ENCODE results near the gene CCDC13. TPM values are rescaled to one million over a fixed set of nuclear protein-coding genes. Genes with fewer than 3 reads are reported as not detected.
A peak's percentile ranks its signal among the peaks of the same experiment; 100 is the strongest.

Gene CCDC13
- total and polyA plus RNA-seq, 4 donors, result 1.2 to 3.1 (median 1.9) TPM

DNA sequence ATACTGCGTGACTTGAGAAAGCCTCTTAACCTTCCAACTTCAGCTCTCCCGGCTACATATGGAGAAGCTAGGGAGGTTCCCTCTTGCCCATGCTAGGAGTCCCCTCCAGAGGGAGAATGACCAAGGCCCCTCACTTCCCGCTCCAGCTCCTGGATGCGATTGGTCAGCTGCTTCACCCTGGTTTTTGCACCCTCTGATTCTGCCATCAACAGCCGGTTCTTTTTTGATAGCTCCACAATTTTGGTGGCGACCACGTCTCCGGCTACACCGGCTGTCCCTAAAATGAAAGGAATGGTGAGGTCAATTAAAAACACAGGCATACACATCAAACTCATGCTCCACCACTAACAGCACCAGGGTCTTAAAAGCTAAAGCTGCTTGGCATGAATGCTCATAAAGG is 20.6 kb downstream of the CCDC13 start:
- Histone ChIP-seq H3K4me1 (ENCODE audit: control insufficient read depth in 1 of 2, insufficient read depth in 2 of 2, low read length in 2 of 2) (no peaks in the 10 kb centered on the region), H3K9me3 (ENCODE audit: control insufficient read depth, low read length) (no peaks in the 10 kb centered on the region), H3K27ac (ENCODE audit: low read depth in 1 of 2, low read length in 2 of 2) (no peak overlapping the region), H3K36me3 (ENCODE audit: control insufficient read depth in 1 of 2, insufficient read depth in 2 of 2, low read length in 1 of 2) (no peaks in the 10 kb centered on the region), H3K27me3 (ENCODE audit: control insufficient read depth in 1 of 2, insufficient read depth in 2 of 2, low read length in 1 of 2) (no peaks in the 10 kb centered on the region), H3K4me3 (ENCODE audit: low read length in 2 of 2) (no peak overlapping the region)
- ATAC-seq (ENCODE audit: low FRiP score) (no peak), DNase-seq (no peak)
- 96 to 98% methylated on average over 9 of the region's 9 CpGs for WGBS, 2 donors
- intact Hi-C loops (cut with DNase I), result loop anchor here in 1 of 2 donors (5.0 kb wide), 1 partner anchor 250 kb away; the partner anchor contains the start of gene VIPR1

DNA sequence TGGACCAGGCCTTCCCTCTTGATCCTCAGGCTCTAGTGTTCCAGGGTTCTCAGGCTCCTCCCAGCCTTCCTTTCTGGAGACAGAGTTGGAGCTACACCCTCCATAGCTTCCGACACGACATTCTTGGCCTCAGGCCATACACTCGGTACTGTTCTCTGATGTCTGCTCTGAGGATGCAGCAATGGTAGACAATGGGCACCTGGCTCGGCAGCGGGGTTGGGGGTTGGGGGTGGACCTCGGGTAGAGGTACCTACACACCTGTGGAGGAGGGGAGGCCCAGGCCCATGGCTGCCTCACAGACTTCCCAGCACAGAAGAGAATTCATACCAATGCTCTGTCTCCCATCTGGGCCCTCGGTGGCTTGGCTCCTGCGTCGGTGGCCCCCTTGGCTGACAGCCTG is 21.4 kb downstream of the CCDC13 start:
- ATAC-seq (ENCODE audit: low FRiP score), result no peak
- intact Hi-C loops (cut with DNase I), result loop anchor here in 1 of 2 donors (5.0 kb wide), 1 partner anchor 249 kb away; the partner anchor contains the start of gene VIPR1
- H3K9me3 ChIP-seq (ENCODE audit: control insufficient read depth, low read length), result no peaks in the 10 kb centered on the region
- no peak overlapping the region for H3K27ac ChIP-seq (ENCODE audit: low read depth in 1 of 2, low read length in 2 of 2)
- H3K36me3 ChIP-seq (ENCODE audit: control insufficient read depth in 1 of 2, insufficient read depth in 2 of 2, low read length in 1 of 2), result no peaks in the 10 kb centered on the region
- no peak for DNase-seq
- H3K27me3 ChIP-seq (ENCODE audit: control insufficient read depth in 1 of 2, insufficient read depth in 2 of 2, low read length in 1 of 2), result no peaks in the 10 kb centered on the region
- peaks cover 0 to 3% of the 10 kb centered on the region in 2 donors for H3K4me1 ChIP-seq (ENCODE audit: control insufficient read depth in 1 of 2, insufficient read depth in 2 of 2, low read length in 2 of 2)
- WGBS, 2 donors, result 28 to 34% methylated on average over 9 of the region's 9 CpGs
- H3K4me3 ChIP-seq (ENCODE audit: low read length in 2 of 2), result no peak overlapping the region

DNA sequence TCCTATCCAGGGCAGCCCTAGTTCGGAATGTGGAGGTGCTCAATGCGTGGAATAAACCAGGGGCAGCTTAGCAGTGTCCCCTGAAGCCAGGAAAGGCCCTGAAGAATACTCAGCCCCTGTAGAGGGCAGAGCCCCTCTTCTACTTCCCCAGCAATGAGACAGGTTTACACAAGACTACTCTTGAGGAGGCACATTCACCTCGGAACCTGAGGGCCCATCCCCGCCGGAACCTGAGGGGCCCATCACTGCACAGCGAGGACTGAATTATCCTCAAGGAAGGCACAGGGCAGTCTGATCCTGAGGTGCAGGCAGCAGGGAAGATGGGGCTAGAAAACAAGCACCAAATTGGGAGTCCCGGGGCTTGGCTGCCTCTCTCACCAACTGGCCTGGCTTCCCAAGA is 22.2 kb downstream of the CCDC13 start:
- ATAC-seq (ENCODE audit: low FRiP score) (no peak), DNase-seq (peak in 1 of 2 donors; percentile 61)
- Histone ChIP-seq H3K9me3 (ENCODE audit: control insufficient read depth, low read length) (no peaks in the 10 kb centered on the region), H3K27ac (ENCODE audit: low read depth in 1 of 2, low read length in 2 of 2) (no peak overlapping the region), H3K4me3 (ENCODE audit: low read length in 2 of 2) (no peak overlapping the region), H3K36me3 (ENCODE audit: control insufficient read depth in 1 of 2, insufficient read depth in 2 of 2, low read length in 1 of 2) (no peaks in the 10 kb centered on the region), H3K4me1 (ENCODE audit: control insufficient read depth in 1 of 2, insufficient read depth in 2 of 2, low read length in 2 of 2) (peaks cover 4 to 8% of the 10 kb centered on the region in 2 donors), H3K27me3 (ENCODE audit: control insufficient read depth in 1 of 2, insufficient read depth in 2 of 2, low read length in 1 of 2) (no peaks in the 10 kb centered on the region)
- 94 to 96% methylated on average over 7 of the region's 7 CpGs for WGBS, 2 donors
- intact Hi-C loops (cut with DNase I), result loop anchor here in 1 of 2 donors (5.0 kb wide), 1 partner anchor 249 kb away; the partner anchor contains the start of gene VIPR1

DNA sequence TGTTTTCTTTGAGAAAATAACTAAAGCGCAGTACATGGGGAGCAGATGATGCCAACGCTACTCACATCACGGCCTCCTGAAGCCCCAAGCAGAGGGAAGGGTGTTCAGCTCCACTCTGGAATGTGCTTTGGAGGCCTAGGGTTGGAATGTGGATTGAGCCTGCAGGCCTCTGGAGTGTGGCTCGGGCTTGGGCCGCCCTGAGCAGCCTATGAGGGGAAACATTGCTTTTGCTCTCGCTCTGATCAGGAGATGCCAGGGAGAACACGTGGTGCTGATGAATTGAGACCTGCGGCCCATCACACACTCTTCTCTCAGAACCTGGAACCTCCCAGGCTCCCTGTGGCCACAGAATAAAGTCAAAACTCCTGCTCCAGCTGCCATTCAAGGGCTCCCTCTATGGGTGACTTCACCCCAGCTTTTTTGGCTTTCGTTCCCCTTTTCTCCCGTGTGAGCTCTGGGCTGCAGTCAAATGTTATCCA is 23.3 kb downstream of the CCDC13 start:
- no peak overlapping the region for H3K4me3 ChIP-seq (ENCODE audit: low read length in 2 of 2)
- 31% methylated on average over 10 of the region's 10 CpGs for WGBS, 2 donors
- no peaks in the 10 kb centered on the region for H3K36me3 ChIP-seq (ENCODE audit: control insufficient read depth in 1 of 2, insufficient read depth in 2 of 2, low read length in 1 of 2)
- DNase-seq (peak in 1 of 2 donors; percentile 62), ATAC-seq (ENCODE audit: low FRiP score) (peak; percentile 34)
- no peaks in the 10 kb centered on the region for H3K27me3 ChIP-seq (ENCODE audit: control insufficient read depth in 1 of 2, insufficient read depth in 2 of 2, low read length in 1 of 2)
- H3K4me1 ChIP-seq (ENCODE audit: control insufficient read depth in 1 of 2, insufficient read depth in 2 of 2, low read length in 2 of 2), result peaks cover 6 to 8% of the 10 kb centered on the region in 2 donors
- H3K27ac ChIP-seq (ENCODE audit: low read depth in 1 of 2, low read length in 2 of 2), result peak overlapping the region in 1 of 2 donors; percentile 61
- intact Hi-C loops (cut with DNase I), result loop anchor here (5.0 to 10.0 kb wide), 4 partner anchors 65 to 247 kb away; partner anchors contain the start of genes KLHL40 (in 1 of the 2), NKTR (in 1 of the 2), SEC22C (in 1 of the 2) and VIPR1 (in 1 of the 2)
- no peaks in the 10 kb centered on the region for H3K9me3 ChIP-seq (ENCODE audit: control insufficient read depth, low read length)

DNA sequence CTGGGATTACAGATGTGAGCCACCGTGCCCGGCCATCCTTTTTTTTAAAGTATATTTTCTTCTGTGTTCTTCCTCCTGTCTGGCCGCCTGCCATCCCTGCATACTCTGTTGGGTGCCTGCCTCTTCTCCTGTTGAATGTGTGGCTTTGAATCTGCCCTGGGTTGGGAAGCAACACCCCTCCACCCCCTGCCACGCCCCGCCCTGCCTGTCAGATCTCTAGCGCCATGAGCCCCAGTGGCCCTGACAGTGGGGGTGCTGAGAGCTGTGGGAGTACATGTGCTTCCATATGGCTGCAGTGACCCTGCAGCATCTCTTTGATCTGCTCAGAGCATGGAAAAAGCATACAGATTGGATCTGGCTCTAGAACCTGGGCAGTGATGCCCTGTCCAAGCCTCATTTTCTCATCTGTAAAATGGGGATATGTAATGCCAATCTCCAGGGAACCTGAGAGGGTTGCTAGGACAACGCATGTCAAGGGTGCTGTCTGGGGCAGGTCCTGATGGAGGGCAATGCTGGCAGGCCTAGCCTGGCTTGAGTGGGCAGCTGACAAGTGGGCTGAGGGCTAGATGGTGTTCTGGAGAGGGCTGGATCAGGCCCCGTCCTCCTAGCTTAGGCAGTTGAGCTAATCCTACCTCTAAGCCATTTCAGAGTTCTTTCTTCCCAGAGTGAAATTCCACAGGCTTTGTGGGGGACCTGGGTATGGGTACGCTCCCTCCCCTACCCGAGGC is 23.9 kb downstream of the CCDC13 start:
- H3K36me3 ChIP-seq (ENCODE audit: control insufficient read depth in 1 of 2, insufficient read depth in 2 of 2, low read length in 1 of 2), result no peaks in the 10 kb centered on the region
- WGBS, 2 donors, result 71% methylated on average over 10 of the region's 10 CpGs
- H3K27me3 ChIP-seq (ENCODE audit: control insufficient read depth in 1 of 2, insufficient read depth in 2 of 2, low read length in 1 of 2), result no peaks in the 10 kb centered on the region
- peak overlapping the region in 1 of 2 donors; percentile 61 for H3K27ac ChIP-seq (ENCODE audit: low read depth in 1 of 2, low read length in 2 of 2)
- no peaks in the 10 kb centered on the region for H3K9me3 ChIP-seq (ENCODE audit: control insufficient read depth, low read length)
- intact Hi-C loops (cut with DNase I), result loop anchor here (5.0 to 10.0 kb wide), 3 partner anchors 64 to 164 kb away; partner anchors contain the start of genes KLHL40 (in 1 of the 2), NKTR (in 1 of the 2) and SEC22C (in 1 of the 2)
- ATAC-seq (ENCODE audit: low FRiP score) (no peak), DNase-seq (peak in 1 of 2 donors; percentile 40)
- no peak overlapping the region for H3K4me3 ChIP-seq (ENCODE audit: low read length in 2 of 2)
- peaks cover 6 to 8% of the 10 kb centered on the region in 2 donors for H3K4me1 ChIP-seq (ENCODE audit: control insufficient read depth in 1 of 2, insufficient read depth in 2 of 2, low read length in 2 of 2)

DNA sequence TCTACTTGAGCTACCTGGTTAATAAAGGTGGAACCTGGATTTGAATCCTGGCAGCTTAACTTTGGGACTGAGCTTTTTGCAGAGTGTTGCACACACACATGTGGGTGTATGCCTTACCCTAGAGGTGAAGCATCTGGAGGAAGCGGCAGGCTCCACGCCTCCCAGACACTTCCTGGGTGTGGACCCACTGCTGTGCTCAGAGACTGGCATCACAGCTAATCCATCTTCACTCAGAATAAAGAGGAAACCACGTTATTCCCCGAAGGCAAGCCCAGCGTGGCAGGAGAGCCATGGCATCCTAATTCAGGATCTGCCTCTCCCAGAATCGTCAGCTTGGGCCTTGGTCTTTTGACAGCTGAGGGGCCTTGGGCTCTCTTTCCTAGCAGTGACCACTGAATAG is 25.5 kb downstream of the CCDC13 start:
- no peak for ATAC-seq (ENCODE audit: low FRiP score)
- H3K27ac ChIP-seq (ENCODE audit: low read depth in 1 of 2, low read length in 2 of 2), result peak overlapping the region; percentile 71 to 97

DNA sequence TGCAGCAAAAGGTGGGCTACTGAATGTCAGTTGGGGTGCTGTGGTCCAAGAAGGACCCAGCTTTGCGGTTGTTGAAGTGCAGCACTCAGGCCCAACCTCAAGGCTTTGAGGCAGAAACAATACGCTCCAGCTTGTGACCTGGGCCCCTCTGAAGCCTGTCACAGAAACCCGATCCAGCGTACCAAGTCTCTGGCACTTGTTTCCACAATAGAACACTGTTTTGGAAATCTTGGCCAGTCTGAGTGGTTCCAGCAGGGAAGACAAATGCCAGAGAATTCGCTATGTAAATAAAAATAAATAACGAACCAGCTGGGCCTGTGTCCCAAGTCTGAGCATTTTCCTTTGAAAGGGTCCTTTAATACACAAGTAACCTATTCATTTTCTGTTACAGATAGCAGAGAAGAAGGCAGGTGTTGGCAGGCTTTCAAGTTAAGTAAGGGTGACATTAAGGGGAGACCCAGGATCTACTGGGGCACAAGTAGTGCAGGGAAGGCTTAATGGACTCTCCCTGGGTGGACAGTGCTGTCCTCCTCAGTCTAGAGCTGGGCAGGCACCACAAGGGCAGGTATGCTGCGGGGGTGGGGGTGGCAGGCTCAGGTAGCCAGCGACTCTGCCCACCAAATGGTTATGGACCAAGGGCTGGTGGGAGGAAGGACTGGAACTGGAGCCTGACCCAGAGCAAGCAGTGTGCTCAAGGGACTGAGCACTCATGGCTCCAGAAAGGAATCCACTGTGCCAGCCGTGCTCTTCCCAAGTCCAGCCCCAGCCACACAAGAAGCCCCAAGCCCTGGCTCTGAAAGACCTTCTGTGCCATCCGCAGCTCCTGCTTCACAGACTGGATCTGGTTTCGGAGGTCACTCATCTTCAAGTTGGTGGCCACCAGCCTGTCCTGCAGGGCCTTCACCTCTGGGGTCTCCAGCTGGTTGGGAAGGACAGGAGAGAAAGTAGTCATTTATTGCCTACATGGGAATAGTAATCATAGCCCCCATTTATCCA is 26.3 kb downstream of the CCDC13 start:
- intact Hi-C loops (cut with DNase I), result loop anchor here (5.0 to 10.0 kb wide), 3 partner anchors 62 to 162 kb away; partner anchors contain the start of genes KLHL40 (in 1 of the 2), NKTR (in 1 of the 2) and SEC22C (in 1 of the 2)
- Histone ChIP-seq H3K4me1 (ENCODE audit: control insufficient read depth in 1 of 2, insufficient read depth in 2 of 2, low read length in 2 of 2) (peaks cover 6 to 8% of the 10 kb centered on the region in 2 donors), H3K36me3 (ENCODE audit: control insufficient read depth in 1 of 2, insufficient read depth in 2 of 2, low read length in 1 of 2) (no peaks in the 10 kb centered on the region), H3K27ac (ENCODE audit: low read depth in 1 of 2, low read length in 2 of 2) (peak overlapping the region; percentile 71 to 97), H3K4me3 (ENCODE audit: low read length in 2 of 2) (no peak overlapping the region), H3K9me3 (ENCODE audit: control insufficient read depth, low read length) (no peaks in the 10 kb centered on the region), H3K27me3 (ENCODE audit: control insufficient read depth in 1 of 2, insufficient read depth in 2 of 2, low read length in 1 of 2) (no peaks in the 10 kb centered on the region)
- DNase-seq (peak in 1 of 2 donors; percentile 46), ATAC-seq (ENCODE audit: low FRiP score) (peak; percentile 75)
- WGBS, 2 donors, result 14 to 23% methylated on average over 11 of the region's 11 CpGs

More for the DNA sequence above, 25.5 kb downstream of the CCDC13 start:
- H3K4me1 ChIP-seq (ENCODE audit: control insufficient read depth in 1 of 2, insufficient read depth in 2 of 2, low read length in 2 of 2), result peaks cover 6 to 8% of the 10 kb centered on the region in 2 donors
- no peak overlapping the region for H3K4me3 ChIP-seq (ENCODE audit: low read length in 2 of 2)
- H3K27me3 ChIP-seq (ENCODE audit: control insufficient read depth in 1 of 2, insufficient read depth in 2 of 2, low read length in 1 of 2), result no peaks in the 10 kb centered on the region
- intact Hi-C loops (cut with DNase I), result loop anchor here (5.0 to 10.0 kb wide), 3 partner anchors 63 to 163 kb away; partner anchors contain the start of genes KLHL40 (in 1 of the 2), NKTR (in 1 of the 2) and SEC22C (in 1 of the 2)
- H3K9me3 ChIP-seq (ENCODE audit: control insufficient read depth, low read length), result no peaks in the 10 kb centered on the region
- 55 to 74% methylated on average over 6 of the region's 6 CpGs for WGBS, 2 donors
- no peaks in the 10 kb centered on the region for H3K36me3 ChIP-seq (ENCODE audit: control insufficient read depth in 1 of 2, insufficient read depth in 2 of 2, low read length in 1 of 2)
- peak in 1 of 2 donors; percentile 24 for DNase-seq

All from aorta (tissue), 5 donors.